ENCODE data around the gene ZSCAN26. TPM values are rescaled to one million over a fixed set of nuclear protein-coding genes. Genes with fewer than 3 reads are reported as not detected.
"Not testable (repeated sequence)": the region's sequence is repeated elsewhere in the genome, so short reads cannot be mapped to it uniquely, and the experiment has no call there.

The ZSCAN26 gene
- total RNA-seq, 1 donor from 2014 or later = 18.6 TPM

- Histone ChIP-seq H3K4me3 (ENCODE audit: low read depth, low read length) (no peak overlapping the region), H3K36me3 (ENCODE audit: control insufficient read depth, insufficient read depth, low read length) (no peaks in the 10 kb centered on the region), H3K27me3 (ENCODE audit: control insufficient read depth, insufficient read depth, low read length) (no peaks in the 10 kb centered on the region)
- no peak for DNase-seq (ENCODE audit: low read depth)
- TF ChIP-seq CTCF (IDR thresholded peaks at IDR 0.05; ENCODE audit: insufficient read depth, low read length, poor library complexity, severe bottlenecking) = no peak
These were observed 48.7 kb downstream of the ZSCAN26 start for GRCh38 chr6:28315628-28316027.

GRCh38 chr6:28317866-28318265 is 50.9 kb downstream of the ZSCAN26 start:
- not testable (repeated sequence) for H3K4me3 ChIP-seq (ENCODE audit: low read depth, low read length); H3K27me3 ChIP-seq (ENCODE audit: control insufficient read depth, insufficient read depth, low read length); H3K36me3 ChIP-seq (ENCODE audit: control insufficient read depth, insufficient read depth, low read length); DNase-seq (ENCODE audit: low read depth)

- H3K4me3 ChIP-seq (ENCODE audit: low read depth, low read length) = no peak overlapping the region
- H3K36me3 ChIP-seq (ENCODE audit: control insufficient read depth, insufficient read depth, low read length) = no peaks in the 10 kb centered on the region
- TF ChIP-seq CTCF (IDR thresholded peaks at IDR 0.05; ENCODE audit: insufficient read depth, low read length, poor library complexity, severe bottlenecking) = no peak
- no peaks in the 10 kb centered on the region for H3K27me3 ChIP-seq (ENCODE audit: control insufficient read depth, insufficient read depth, low read length)
- no peak for DNase-seq (ENCODE audit: low read depth)
These were observed 55.7 kb downstream of the ZSCAN26 start for GRCh38 chr6:28322661-28323060.

GRCh38 chr6:28323813-28324424 is 57.0 kb downstream of the ZSCAN26 start:
- no peak for TF ChIP-seq CTCF (IDR thresholded peaks at IDR 0.05; ENCODE audit: insufficient read depth, low read length, poor library complexity, severe bottlenecking)
- no peak overlapping the region for H3K4me3 ChIP-seq (ENCODE audit: low read depth, low read length)
- no peaks in the 10 kb centered on the region for H3K27me3 ChIP-seq (ENCODE audit: control insufficient read depth, insufficient read depth, low read length)
- DNase-seq (ENCODE audit: low read depth) = no peak
- H3K36me3 ChIP-seq (ENCODE audit: control insufficient read depth, insufficient read depth, low read length) = no peaks in the 10 kb centered on the region

- no peaks in the 10 kb centered on the region for H3K36me3 ChIP-seq (ENCODE audit: control insufficient read depth, insufficient read depth, low read length)
- TF ChIP-seq CTCF (IDR thresholded peaks at IDR 0.05; ENCODE audit: insufficient read depth, low read length, poor library complexity, severe bottlenecking) = no peak
- DNase-seq (ENCODE audit: low read depth) = no peak
- H3K27me3 ChIP-seq (ENCODE audit: control insufficient read depth, insufficient read depth, low read length) = no peaks in the 10 kb centered on the region
- H3K4me3 ChIP-seq (ENCODE audit: low read depth, low read length) = no peak overlapping the region
These were observed 59.5 kb downstream of the ZSCAN26 start for GRCh38 chr6:28326371-28326948.

Other genes starting within 250 kb of the ZSCAN26 start
- gene ZNF165, start 186.6 kb upstream of the ZSCAN26 start, total RNA-seq = 15.4 and 16.8 TPM in 2 replicates
- 6.4 and 10.5 TPM in 2 replicates for gene ZSCAN16, start 142.5 kb upstream of the ZSCAN26 start, total RNA-seq
- gene ZKSCAN8, start 125.3 kb upstream of the ZSCAN26 start, total RNA-seq = 16.4 and 17.9 TPM in 2 replicates
- 19.2 and 23.7 TPM in 2 replicates for gene ZSCAN9, start 41.9 kb upstream of the ZSCAN26 start, total RNA-seq
- 3.8 and 4.4 TPM in 2 replicates for gene ZKSCAN4, start 14.9 kb upstream of the ZSCAN26 start, total RNA-seq
- 1.0 and 1.1 TPM in 2 replicates for gene NKAPL, start 7.8 kb upstream of the ZSCAN26 start, total RNA-seq
- 4.8 and 6.6 TPM in 2 replicates for gene PGBD1, start 14.4 kb downstream of the ZSCAN26 start, total RNA-seq
- 4.0 and 5.6 TPM in 2 replicates for gene ZSCAN31, start 69.0 kb downstream of the ZSCAN26 start, total RNA-seq
- 3.6 and 5.5 TPM in 2 replicates for gene ZKSCAN3, start 82.8 kb downstream of the ZSCAN26 start, total RNA-seq
- gene ZSCAN12, start 132.6 kb downstream of the ZSCAN26 start, total RNA-seq = 6.5 and 6.7 TPM in 2 replicates
- 1.6 and 3.1 TPM in 2 replicates for gene ZSCAN23, start 176.3 kb downstream of the ZSCAN26 start, total RNA-seq
- gene GPX6, start 248.7 kb downstream of the ZSCAN26 start, total RNA-seq = not detected in 2 replicates